SU-DHL-6 (cell line): ENCODE measurements around the gene KAT2B.

Experiments
- H2AFZ ChIP-seq: fragments of 200-600 bp; sonication (generic); 2 replicates; pipeline ENCODE4 v1.6.1; 2014; ENCODE audit warnings: low read depth, mild to moderate bottlenecking, moderate library complexity, mixed read lengths, antibody characterized with exemption, low read length; ENCODE audit not compliant: severe bottlenecking
- H3F3A ChIP-seq: fragments of 200-600 bp; shearing (Covaris generic); 2 replicates; pipeline ENCODE4 v1.6.0; 2016; ENCODE audit warnings: antibody characterized with exemption, mild to moderate bottlenecking; ENCODE audit not compliant: insufficient read depth
- H3K27ac ChIP-seq: fragments of 200-600 bp; sonication (generic); 2 replicates; pipeline ENCODE4 v1.5.1; 2016; ENCODE audit warnings: low read depth, mild to moderate bottlenecking, low read length, moderate library complexity, mixed read lengths
- H3K27me3 ChIP-seq: fragments of 200-600 bp; sonication (generic), shearing (Covaris generic); 2 replicates; pipeline ENCODE4 v1.6.0; 2014; ENCODE audit warnings: mild to moderate bottlenecking, low read length
- H3K36me3 ChIP-seq: fragments of 200-600 bp; sonication (generic); 2 replicates; pipeline ENCODE4 v1.6.1; 2014; ENCODE audit warnings: mild to moderate bottlenecking, low read length, mixed read lengths
- H3K4me2 ChIP-seq: fragments of 300-600, 200-600 bp; shearing (Covaris generic), sonication (generic); 2 replicates; pipeline ENCODE4 v1.6.0; 2014; ENCODE audit warnings: low read length, low read depth, mild to moderate bottlenecking; ENCODE audit not compliant: poor library complexity, severe bottlenecking
- H3K4me3 ChIP-seq: fragments of 200-600 bp; sonication (generic); 2 replicates; pipeline ENCODE4 v1.5.1; 2014; ENCODE audit warnings: antibody characterized with exemption, low read length, mild to moderate bottlenecking, mixed read lengths; ENCODE audit not compliant: insufficient read depth, poor library complexity, severe bottlenecking
- H3K79me2 ChIP-seq: fragments of 200-600 bp; sonication (generic); 2 replicates; pipeline ENCODE4 v1.6.1; 2014; ENCODE audit warnings: mild to moderate bottlenecking, low read length, moderate library complexity; ENCODE audit not compliant: insufficient read depth
- H3K9ac ChIP-seq: fragments of 200-600 bp; sonication (generic); 2 replicates; pipeline ENCODE4 v1.7.0; 2014; ENCODE audit warnings: mild to moderate bottlenecking, low read length
- H3K9me2 ChIP-seq: fragments of 200-600 bp; sonication (generic); replicated peaks from 2 replicates; pipeline ENCODE4 v1.6.1; 2014; ENCODE audit warnings: low read length; ENCODE audit not compliant: insufficient read depth
- H3K9me3 ChIP-seq: fragments of 200-600 bp; sonication (generic); 2 replicates; pipeline ENCODE4 v1.6.1; 2014; ENCODE audit warnings: low read length, mixed read lengths; ENCODE audit not compliant: insufficient read depth
- H4K20me1 ChIP-seq: fragments of 200-600 bp; sonication (generic); 2 replicates; pipeline ENCODE4 v1.6.1; 2014; ENCODE audit warnings: low read depth, mild to moderate bottlenecking, antibody characterized with exemption, low read length, moderate library complexity, mixed read lengths
- EZH2phosphoT487 ChIP-seq: fragments of 200-600 bp; sonication (generic), shearing (Covaris generic); conservative IDR thresholded peaks from 2 replicates; pipeline ENCODE4 v1.6.1; 2018; ENCODE audit warnings: mild to moderate bottlenecking, antibody characterized with exemption, low read length, moderate library complexity, mixed read lengths
- TF ChIP-seq, protein P1 (sequence below): fragments of 200-600 bp; sonication (generic); IDR thresholded peaks from one replicate; pipeline ENCODE4 v1.5.1; 2017; ENCODE audit warnings: antibody characterized with exemption, mild to moderate bottlenecking, low read length, moderate library complexity; ENCODE audit not compliant: insufficient read depth, poor library complexity, severe bottlenecking

KAT2B gene

GRCh38 chr3:20197775-20198174 is 157.5 kb downstream of the KAT2B start:
- TF ChIP-seq, protein P1, sequence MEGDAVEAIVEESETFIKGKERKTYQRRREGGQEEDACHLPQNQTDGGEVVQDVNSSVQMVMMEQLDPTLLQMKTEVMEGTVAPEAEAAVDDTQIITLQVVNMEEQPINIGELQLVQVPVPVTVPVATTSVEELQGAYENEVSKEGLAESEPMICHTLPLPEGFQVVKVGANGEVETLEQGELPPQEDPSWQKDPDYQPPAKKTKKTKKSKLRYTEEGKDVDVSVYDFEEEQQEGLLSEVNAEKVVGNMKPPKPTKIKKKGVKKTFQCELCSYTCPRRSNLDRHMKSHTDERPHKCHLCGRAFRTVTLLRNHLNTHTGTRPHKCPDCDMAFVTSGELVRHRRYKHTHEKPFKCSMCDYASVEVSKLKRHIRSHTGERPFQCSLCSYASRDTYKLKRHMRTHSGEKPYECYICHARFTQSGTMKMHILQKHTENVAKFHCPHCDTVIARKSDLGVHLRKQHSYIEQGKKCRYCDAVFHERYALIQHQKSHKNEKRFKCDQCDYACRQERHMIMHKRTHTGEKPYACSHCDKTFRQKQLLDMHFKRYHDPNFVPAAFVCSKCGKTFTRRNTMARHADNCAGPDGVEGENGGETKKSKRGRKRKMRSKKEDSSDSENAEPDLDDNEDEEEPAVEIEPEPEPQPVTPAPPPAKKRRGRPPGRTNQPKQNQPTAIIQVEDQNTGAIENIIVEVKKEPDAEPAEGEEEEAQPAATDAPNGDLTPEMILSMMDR, result no peak
- no peak for TF ChIP-seq EZH2phosphoT487
- Histone ChIP-seq H3K4me3 (no peak overlapping the region), H3K36me3 (no peaks in the 10 kb centered on the region), H3K9ac (no peak overlapping the region), H4K20me1 (no peaks in the 10 kb centered on the region), H3K9me3 (no peaks in the 10 kb centered on the region), H2AFZ (no peak overlapping the region), H3K27me3 (no peaks in the 10 kb centered on the region), H3K27ac (no peak overlapping the region), H3F3A (0 out of 2 replicates have a peak, but pooled peaks cover 4% of the 10 kb centered on the region), H3K9me2 (no peaks in the 10 kb centered on the region), H3K79me2 (no peaks in the 10 kb centered on the region), H3K4me2 (no peak overlapping the region)

GRCh38 chr3:20201143-20201542 is 160.9 kb downstream of the KAT2B start:
- Histone ChIP-seq H3K27ac (no peak overlapping the region), H3K4me2 (no peak overlapping the region), H3K9me3 (no peaks in the 10 kb centered on the region), H3K9ac (no peak overlapping the region), H3K4me3 (no peak overlapping the region), H3F3A (0 out of 2 replicates have a peak, but pooled peaks cover 4% of the 10 kb centered on the region), H4K20me1 (no peaks in the 10 kb centered on the region), H2AFZ (no peak overlapping the region), H3K79me2 (no peaks in the 10 kb centered on the region), H3K9me2 (no peaks in the 10 kb centered on the region), H3K36me3 (no peaks in the 10 kb centered on the region), H3K27me3 (no peaks in the 10 kb centered on the region)
- no peak for TF ChIP-seq EZH2phosphoT487
- TF ChIP-seq, protein P1, result no peak
